Ascending aorta (tissue), 2 donors: Measurements from ENCODE around the gene GMIP. TPM values are rescaled to one million over a fixed set of nuclear protein-coding genes. Genes with fewer than 3 reads are reported as not detected.
"Not testable (repeated sequence)": the region's sequence is repeated elsewhere in the genome, so short reads cannot be mapped to it uniquely, and the experiment has no call there.

ENCODE experiments used
- DNase-seq, 2 donors: peaks; one replicate each; pipeline ENCODE4 v3.0.0-alpha.2; 2019; ENCODE audit warnings: low spot score in 2 of 2
- H3K27ac ChIP-seq, 2 donors: fragments of 200-600 bp; sonication (generic); one replicate each; pipeline ENCODE4 v1.5.1; 2016 to 2017; ENCODE audit warnings: mild to moderate bottlenecking in 1 of 2
- H3K27me3 ChIP-seq: fragments of 200-600 bp; sonication (generic); one replicate; pipeline ENCODE4 v1.5.1; 2017
- H3K36me3 ChIP-seq, 2 donors: fragments of 200-600 bp; sonication (generic); one replicate each; pipeline ENCODE4 v1.5.1; 2016
- H3K4me1 ChIP-seq, 2 donors: fragments of 200-600 bp; sonication (generic); one replicate each; pipeline ENCODE4 v1.5.1; 2016 to 2017; ENCODE audit warnings: mild to moderate bottlenecking in 1 of 2
- H3K4me3 ChIP-seq, 2 donors: fragments of 200-600 bp; sonication (generic); one replicate each; pipeline ENCODE4 v1.5.1; 2016 to 2017; ENCODE audit warnings: mild to moderate bottlenecking in 1 of 2
- H3K9me3 ChIP-seq, 2 donors: fragments of 200-600 bp; sonication (generic); one replicate each; pipeline ENCODE4 v1.5.1; 2016
- intact Hi-C: fragments of 100-400 bp; cut with DNase I; formaldehyde crosslinking; loops from one replicate; pipeline ENCODE4 v1.15.1; 2023
- total RNA-seq: library from RNA; depleted of rRNA; stranded (reverse); fragments of >200 nt; gene quantifications from one replicate; pipeline ENCODE4 v1.1.0, GENCODE V29; 2016
- TF ChIP-seq, protein P1 (sequence below), 3 experiments: fragments of 200-600 bp in 2 of 3; fragments of 450-650 bp in 1 of 3; sonication (generic) in 2 of 3; IDR thresholded peaks; one replicate each; pipeline ENCODE4 v1.5.1; 2016 to 2019; ENCODE audit warnings: antibody characterized with exemption in 3 of 3, mild to moderate bottlenecking in 1 of 3, moderate library complexity in 1 of 3

The GMIP gene
- total RNA-seq, 1 donor from 2014 or later = 3.9 TPM

DNA sequence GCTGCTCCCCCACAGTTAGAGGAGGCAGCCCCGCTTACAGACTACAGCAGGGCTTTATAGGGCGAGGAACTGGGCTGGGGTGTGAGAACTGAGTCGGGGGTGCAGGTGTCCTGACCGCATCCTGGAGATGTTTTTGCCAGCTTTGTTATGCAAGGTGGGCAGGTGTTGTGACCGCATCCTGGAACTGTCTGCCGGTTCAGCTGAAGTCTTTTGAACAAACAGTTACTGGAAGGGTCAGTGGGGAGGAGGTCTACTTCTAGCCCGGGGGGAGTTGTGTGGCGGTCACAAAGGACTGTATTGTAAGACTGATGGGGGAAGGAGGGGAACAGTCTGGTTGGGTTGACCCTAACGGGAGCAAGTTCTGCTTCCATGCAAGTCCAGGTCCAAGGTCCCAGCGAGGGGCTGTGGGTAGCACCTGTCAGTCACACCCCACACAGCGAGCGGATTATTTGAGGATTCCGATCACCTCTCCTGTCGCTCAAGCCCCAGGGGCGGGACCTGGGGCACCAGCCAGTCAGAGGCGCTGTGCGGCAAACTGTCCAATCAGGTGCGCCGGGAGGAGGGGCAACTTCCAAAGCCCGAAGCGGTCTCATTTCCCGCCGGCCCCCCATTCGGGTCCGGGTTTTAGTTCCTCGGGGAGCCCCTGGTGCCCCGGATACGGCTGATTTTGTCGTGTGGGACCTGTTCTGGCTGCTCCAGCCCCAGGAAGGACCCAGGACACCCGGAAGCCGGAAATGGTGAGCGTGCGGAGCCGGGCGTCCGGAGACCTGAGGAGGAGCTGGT, 25.0 kb upstream of the GMIP start, which contains the start of gene ZNF101:
TSS of gene ZNF101 (plus strand) at position 610 of the 783 bp plus-strand sequence. CDS start at position 735, 125 bp downstream.
- H3K9me3 ChIP-seq = no peaks in the 10 kb centered on the region
- no peaks in the 10 kb centered on the region for H3K27me3 ChIP-seq
- peak; percentile 79 to 97 for DNase-seq
- intact Hi-C loops = loop anchor here (1.0 to 10.0 kb wide), 7 partner anchors 25 to 756 kb away; partner anchors contain the start of genes GATAD2A, GMIP, ZNF14 and ZNF506
- peaks cover 0 to 6% of the 10 kb centered on the region in 2 donors for H3K36me3 ChIP-seq
- peak within 1 kb of the TSS; percentile 69 to 84 for H3K27ac ChIP-seq
- TF ChIP-seq, protein P1, sequence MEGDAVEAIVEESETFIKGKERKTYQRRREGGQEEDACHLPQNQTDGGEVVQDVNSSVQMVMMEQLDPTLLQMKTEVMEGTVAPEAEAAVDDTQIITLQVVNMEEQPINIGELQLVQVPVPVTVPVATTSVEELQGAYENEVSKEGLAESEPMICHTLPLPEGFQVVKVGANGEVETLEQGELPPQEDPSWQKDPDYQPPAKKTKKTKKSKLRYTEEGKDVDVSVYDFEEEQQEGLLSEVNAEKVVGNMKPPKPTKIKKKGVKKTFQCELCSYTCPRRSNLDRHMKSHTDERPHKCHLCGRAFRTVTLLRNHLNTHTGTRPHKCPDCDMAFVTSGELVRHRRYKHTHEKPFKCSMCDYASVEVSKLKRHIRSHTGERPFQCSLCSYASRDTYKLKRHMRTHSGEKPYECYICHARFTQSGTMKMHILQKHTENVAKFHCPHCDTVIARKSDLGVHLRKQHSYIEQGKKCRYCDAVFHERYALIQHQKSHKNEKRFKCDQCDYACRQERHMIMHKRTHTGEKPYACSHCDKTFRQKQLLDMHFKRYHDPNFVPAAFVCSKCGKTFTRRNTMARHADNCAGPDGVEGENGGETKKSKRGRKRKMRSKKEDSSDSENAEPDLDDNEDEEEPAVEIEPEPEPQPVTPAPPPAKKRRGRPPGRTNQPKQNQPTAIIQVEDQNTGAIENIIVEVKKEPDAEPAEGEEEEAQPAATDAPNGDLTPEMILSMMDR (IDR thresholded peaks at IDR 0.05) = no peak
- peaks cover 3 to 10% of the 10 kb centered on the region in 2 donors for H3K4me1 ChIP-seq
- peak within 1 kb of the TSS; percentile 81 to 91 for H3K4me3 ChIP-seq

DNA sequence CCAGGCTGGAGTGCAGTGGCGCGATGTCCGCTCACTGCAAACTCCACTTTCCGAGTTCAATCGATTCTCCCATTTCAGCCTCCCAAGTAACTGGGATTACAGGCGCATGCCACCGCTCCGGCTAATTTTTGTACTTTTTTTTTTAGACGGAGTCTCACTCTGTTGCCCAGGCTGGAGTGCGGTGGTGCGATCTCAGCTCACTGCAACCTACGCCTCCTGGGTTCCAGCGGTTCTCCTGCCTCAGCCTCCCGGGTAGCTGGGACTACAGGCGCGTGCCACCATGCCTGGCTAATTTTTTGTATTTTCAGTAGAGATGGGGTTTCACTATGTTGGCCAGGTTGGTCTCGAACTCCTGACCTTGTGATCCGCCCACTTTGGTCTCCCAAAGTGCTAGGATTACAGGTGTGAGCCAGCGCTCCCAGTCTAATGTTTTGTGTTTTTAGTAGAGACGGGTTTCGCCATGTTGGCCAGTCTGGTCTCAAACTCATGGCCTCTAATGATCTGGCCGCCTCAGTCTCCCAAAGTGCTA, 22.0 kb upstream of the GMIP start:
- intact Hi-C loops = loop anchor here (5.0 to 10.0 kb wide), 5 partner anchors 67 to 759 kb away; partner anchors contain the start of genes GATAD2A, ZNF14 and ZNF506
- DNase-seq = not testable (repeated sequence)

DNA sequence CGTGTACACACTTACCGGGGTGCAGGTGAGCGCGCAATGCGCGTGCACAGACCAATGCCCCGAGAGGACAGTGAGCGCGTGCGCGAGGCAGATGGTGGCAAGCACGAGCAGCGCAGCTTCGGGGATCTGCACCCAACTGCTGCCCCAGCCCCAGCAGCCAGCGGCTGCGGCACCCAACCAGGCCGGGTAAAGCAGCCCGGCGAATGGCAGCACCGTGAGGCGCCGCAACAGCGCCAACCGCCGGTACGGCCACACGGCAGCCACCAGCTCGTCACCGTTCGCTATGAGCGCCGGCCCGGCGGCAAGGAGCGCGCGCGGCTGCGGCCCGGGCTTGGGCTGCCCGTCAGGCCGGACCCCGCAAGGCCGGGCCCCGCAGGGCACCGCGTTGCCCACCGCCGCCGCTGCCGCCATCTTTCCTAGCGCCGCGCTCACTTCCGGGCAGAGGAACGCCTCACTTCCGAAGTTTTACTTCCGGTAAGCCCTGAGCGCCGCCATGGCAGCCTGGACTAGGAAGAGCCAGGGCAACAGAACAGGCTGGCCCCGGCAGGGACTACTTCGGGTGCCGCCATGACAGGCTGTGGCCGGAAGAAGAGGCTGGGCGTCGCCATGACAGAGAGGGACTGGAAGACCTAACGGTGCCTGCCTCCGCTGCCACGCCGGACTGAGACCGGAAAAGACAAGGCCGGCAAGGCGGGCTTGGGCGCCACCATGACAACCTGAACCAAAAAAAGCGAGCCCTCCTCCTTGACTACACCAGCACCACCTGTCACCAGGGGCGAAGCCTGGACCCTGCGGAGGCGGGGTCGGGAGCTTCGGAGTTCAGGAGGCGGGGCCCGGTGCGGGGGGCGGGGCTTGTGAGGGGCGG, 20.0 kb upstream of the GMIP start, which contains the start of gene ATP13A1:
TSS of gene ATP13A1 (minus strand) at position 421 of the 865 bp plus-strand sequence. CDS start at position 411, 10 bp downstream.
- TF ChIP-seq, protein P1 (IDR thresholded peaks at IDR 0.05) = no peak
- intact Hi-C loops = loop anchor here (1.0 to 10.0 kb wide), 5 partner anchors 113 to 761 kb away; partner anchors contain the start of genes GATAD2A, ZNF682 and ZNF93
- peak; percentile 87 to 99 for DNase-seq
- Histone ChIP-seq H3K27ac (peak within 1 kb of the TSS; percentile 88 to 93), H3K9me3 (no peaks in the 10 kb centered on the region), H3K27me3 (no peaks in the 10 kb centered on the region), H3K36me3 (peaks cover 11 to 16% of the 10 kb centered on the region in 2 donors), H3K4me3 (peak within 1 kb of the TSS; percentile 80 to 92), H3K4me1 (peaks cover 6 to 17% of the 10 kb centered on the region in 2 donors)

More for the DNA sequence above, 22.0 kb upstream of the GMIP start:
- H3K27ac ChIP-seq, H3K4me3 ChIP-seq, H3K9me3 ChIP-seq, H3K36me3 ChIP-seq, H3K27me3 ChIP-seq: not testable (repeated sequence)
- H3K4me1 ChIP-seq = peaks cover 9 to 23% of the 10 kb centered on the region in 2 donors

DNA sequence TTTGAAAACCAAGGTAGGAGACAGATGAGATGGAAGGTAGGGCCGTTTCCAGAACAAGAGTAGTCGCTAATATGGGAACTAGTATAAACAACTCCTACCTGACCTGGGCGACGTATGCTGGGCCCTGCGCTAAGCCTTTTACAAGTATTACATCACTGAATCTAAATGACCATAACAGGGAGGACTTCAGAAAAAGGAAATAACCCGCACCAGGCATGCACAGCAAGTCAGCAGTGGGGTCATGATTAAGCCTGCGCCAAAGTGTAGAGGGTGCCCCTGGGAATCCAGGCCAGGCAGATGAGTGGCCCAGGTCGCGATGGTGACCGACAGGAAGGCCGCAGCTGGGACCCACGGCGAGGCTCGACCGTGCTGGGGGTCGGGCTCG, 19.4 kb upstream of the GMIP start:
- Histone ChIP-seq H3K4me1 (peaks cover 6 to 13% of the 10 kb centered on the region in 2 donors), H3K4me3 (peak overlapping the region; percentile 80 to 92), H3K27me3 (no peaks in the 10 kb centered on the region), H3K36me3 (peaks cover 16 to 22% of the 10 kb centered on the region in 2 donors), H3K27ac (peak overlapping the region; percentile 88 to 93), H3K9me3 (no peaks in the 10 kb centered on the region)
- intact Hi-C loops = loop anchor here (1.0 to 10.0 kb wide), 5 partner anchors 113 to 762 kb away; partner anchors contain the start of genes GATAD2A, ZNF682 and ZNF93
- no peak for DNase-seq
- TF ChIP-seq, protein P1 (IDR thresholded peaks at IDR 0.05) = no peak

DNA sequence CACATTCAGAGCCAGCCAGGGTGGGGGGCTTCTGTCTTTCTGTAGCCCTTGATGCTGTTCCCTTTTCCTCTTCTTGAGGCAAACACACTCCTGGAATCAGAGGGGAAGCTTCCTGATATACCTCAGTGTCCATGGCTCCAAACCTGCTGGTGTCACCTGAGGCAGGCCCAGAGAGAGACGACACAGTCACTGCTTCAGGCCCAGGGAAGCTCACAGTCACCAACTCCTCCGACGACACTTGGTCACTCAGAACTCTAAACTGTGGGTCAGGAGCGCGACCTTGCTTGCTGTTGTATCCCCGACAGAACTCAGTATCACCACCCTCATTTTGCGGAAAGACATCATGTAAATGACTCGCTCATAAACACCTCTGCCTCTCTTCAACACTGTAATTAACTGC, 18.9 kb upstream of the GMIP start:
- no peak for DNase-seq
- H3K4me3 ChIP-seq = peak overlapping the region; percentile 80 to 92
- peaks cover 20 to 27% of the 10 kb centered on the region in 2 donors for H3K36me3 ChIP-seq
- H3K27ac ChIP-seq = no peak overlapping the region
- intact Hi-C loops = loop anchor here (5.0 to 10.0 kb wide), 4 partner anchors 240 to 762 kb away; partner anchors contain the start of genes GATAD2A, ZNF682 and ZNF93
- no peaks in the 10 kb centered on the region for H3K27me3 ChIP-seq
- TF ChIP-seq, protein P1 (IDR thresholded peaks at IDR 0.05) = no peak
- H3K9me3 ChIP-seq = no peaks in the 10 kb centered on the region
- H3K4me1 ChIP-seq = peaks cover 6 to 13% of the 10 kb centered on the region in 2 donors
